ENCODE measurements around the gene GNAI3.

DNA sequence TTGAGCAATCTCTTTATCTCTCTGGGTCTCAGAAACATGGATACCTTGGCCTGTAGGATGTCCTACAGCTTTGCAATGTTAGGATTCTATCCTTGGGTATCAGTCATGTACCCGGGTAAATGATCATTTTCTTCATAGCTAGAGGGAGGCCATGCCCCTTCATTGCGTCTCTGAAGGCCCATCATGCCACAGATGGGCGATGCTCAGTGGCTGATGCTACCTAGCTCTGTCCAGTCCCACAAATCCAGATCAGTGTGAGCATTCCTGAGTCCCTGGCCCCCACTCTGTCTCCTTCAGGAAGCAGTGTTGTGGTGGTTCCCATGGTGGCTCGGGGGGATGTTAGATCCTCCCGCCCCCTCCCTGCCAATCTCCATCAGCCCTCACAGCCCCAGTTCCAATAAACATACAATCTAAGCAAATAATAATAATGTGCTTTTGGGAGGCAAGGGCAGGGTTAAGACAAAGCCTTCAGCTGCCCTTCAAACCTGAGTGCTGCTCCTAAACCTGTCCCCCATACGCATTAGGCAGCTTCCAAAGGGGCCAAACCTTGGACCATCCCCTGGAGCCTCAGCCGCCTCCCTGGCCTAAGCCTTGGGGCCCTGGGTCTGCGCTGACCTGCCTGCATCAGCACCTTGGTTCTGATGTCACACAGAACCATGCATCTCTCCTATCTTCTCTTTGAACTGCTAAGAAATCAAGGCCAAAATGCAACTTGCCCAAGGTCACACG lies 9.4 kb upstream of the GNAI3 start:
- TF ChIP-seq, protein P1, sequence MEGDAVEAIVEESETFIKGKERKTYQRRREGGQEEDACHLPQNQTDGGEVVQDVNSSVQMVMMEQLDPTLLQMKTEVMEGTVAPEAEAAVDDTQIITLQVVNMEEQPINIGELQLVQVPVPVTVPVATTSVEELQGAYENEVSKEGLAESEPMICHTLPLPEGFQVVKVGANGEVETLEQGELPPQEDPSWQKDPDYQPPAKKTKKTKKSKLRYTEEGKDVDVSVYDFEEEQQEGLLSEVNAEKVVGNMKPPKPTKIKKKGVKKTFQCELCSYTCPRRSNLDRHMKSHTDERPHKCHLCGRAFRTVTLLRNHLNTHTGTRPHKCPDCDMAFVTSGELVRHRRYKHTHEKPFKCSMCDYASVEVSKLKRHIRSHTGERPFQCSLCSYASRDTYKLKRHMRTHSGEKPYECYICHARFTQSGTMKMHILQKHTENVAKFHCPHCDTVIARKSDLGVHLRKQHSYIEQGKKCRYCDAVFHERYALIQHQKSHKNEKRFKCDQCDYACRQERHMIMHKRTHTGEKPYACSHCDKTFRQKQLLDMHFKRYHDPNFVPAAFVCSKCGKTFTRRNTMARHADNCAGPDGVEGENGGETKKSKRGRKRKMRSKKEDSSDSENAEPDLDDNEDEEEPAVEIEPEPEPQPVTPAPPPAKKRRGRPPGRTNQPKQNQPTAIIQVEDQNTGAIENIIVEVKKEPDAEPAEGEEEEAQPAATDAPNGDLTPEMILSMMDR (IDR thresholded peaks at IDR 0.05) = no peak
- TF ChIP-seq RFX5 (IDR thresholded peaks at IDR 0.05) = no peak
- TF ChIP-seq CEBPB (IDR thresholded peaks at IDR 0.05) = no peak
- TF ChIP-seq EP300 (IDR thresholded peaks at IDR 0.05) = no peak
- TF ChIP-seq RAD21 (conservative IDR thresholded peaks at IDR 0.05 in 1 of 2, IDR thresholded peaks at IDR 0.05 in 1 of 2) = no peak
- TF ChIP-seq TFCP2L1 (CRISPR knock-in tag; IDR thresholded peaks at IDR 0.05) = no peak
- TF ChIP-seq, protein P2, sequence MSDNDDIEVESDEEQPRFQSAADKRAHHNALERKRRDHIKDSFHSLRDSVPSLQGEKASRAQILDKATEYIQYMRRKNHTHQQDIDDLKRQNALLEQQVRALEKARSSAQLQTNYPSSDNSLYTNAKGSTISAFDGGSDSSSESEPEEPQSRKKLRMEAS (IDR thresholded peaks at IDR 0.05) = no peak
- no peak for TF ChIP-seq POLR2A (IDR thresholded peaks at IDR 0.05; ENCODE audit: low read length)
- TF ChIP-seq, protein P3, sequence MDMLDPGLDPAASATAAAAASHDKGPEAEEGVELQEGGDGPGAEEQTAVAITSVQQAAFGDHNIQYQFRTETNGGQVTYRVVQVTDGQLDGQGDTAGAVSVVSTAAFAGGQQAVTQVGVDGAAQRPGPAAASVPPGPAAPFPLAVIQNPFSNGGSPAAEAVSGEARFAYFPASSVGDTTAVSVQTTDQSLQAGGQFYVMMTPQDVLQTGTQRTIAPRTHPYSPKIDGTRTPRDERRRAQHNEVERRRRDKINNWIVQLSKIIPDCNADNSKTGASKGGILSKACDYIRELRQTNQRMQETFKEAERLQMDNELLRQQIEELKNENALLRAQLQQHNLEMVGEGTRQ (IDR thresholded peaks at IDR 0.05) = no peak
- TF ChIP-seq HOXB13 (CRISPR knock-in tag; IDR thresholded peaks at IDR 0.05; ENCODE audit: low read depth) = no peak
- TF ChIP-seq, protein P4, sequence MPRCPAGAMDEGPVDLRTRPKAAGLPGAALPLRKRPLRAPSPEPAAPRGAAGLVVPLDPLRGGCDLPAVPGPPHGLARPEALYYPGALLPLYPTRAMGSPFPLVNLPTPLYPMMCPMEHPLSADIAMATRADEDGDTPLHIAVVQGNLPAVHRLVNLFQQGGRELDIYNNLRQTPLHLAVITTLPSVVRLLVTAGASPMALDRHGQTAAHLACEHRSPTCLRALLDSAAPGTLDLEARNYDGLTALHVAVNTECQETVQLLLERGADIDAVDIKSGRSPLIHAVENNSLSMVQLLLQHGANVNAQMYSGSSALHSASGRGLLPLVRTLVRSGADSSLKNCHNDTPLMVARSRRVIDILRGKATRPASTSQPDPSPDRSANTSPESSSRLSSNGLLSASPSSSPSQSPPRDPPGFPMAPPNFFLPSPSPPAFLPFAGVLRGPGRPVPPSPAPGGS (IDR thresholded peaks at IDR 0.05) = no peak

Data from A549 (cell line).